Globus pallidus (tissue), 1 donor: ENCODE results near the gene CHI3L1.
"Not testable (repeated sequence)": the region's sequence is repeated elsewhere in the genome, so short reads cannot be mapped to it uniquely, and the experiment has no call there.

Source experiments
- DNase-seq: peaks from one replicate; pipeline ENCODE4 v3.0.0-alpha.2; 2015; ENCODE audit warnings: low spot score

CHI3L1 gene

GRCh38 chr1:203186446-203187303, at the start of gene CHI3L1:
TSS of gene CHI3L1 (minus strand) at chr1:203186704. CDS start at chr1:203186623, 81 bp downstream.
- DNase-seq: peak; percentile 66

GRCh38 chr1:203234901-203235300, 48.4 kb upstream of the CHI3L1 start:
- DNase-seq: not testable (repeated sequence)

DNA sequence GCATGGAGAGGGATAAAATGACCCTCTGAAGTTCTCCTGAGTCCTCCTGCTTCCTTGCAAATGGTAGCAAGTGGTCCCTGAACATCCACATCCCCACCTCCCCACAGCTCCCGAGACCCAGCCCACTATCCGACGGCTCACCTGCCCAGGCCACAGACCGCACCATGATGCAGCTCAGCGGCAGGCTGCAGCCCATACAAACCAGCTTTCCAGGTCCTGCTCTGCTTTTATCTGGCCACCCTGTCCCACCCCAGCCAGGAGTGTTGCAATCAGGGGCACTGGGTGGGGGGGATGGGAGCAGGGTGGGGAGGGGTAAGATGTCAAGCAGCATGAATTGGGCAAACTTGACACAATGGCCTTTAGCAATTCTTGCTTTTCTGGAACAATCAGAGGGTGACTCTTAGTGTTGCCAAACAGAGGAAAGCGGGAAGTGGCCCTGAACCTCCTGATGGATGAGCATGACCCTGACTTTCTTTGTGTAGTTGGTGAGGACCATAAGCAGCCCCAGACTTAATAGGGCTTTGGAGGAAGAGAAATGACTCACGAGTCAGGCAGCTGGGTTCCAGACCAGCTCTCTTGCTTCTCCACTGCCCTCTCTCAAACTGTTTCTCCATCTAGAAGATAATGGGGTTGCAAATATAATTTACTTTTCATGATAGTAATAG, 43.1 kb upstream of the CHI3L1 start, which contains the start of gene CHIT1:
TSS of gene CHIT1 (minus strand) at position 203 of the 665 bp plus-strand sequence. CDS start at position 166, 37 bp downstream.
- no peak for DNase-seq

- DNase-seq: no peak
Observed at GRCh38 chr1:203228670-203229069, 42.2 kb upstream of the CHI3L1 start.

- no peak for DNase-seq
Observed at GRCh38 chr1:203227371-203228083, 41.0 kb upstream of the CHI3L1 start.

DNA sequence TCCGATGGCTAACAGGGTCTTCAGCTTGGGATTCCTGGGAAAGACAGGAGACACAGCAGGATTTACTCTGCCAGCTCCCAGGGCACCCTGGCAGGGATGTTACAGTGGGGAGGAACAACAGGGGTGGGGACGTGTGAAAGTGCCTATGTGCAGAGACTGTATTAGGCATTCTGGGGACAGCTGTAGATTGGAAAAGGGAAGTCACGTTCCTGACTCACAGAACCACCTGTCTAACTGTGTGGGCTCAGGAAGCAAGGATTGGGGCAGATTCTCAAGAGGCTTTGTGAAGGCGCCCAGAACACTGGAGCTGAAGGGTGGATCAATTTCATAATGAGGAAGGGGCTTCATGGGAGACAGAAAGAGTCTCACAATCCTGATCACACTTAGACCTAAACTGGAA, 38.6 kb upstream of the CHI3L1 start:
- DNase-seq: no peak

- no peak for DNase-seq
Observed at GRCh38 chr1:203223012-203223775, 36.7 kb upstream of the CHI3L1 start.

- no peak for DNase-seq
Observed at GRCh38 chr1:203219934-203220333, 33.4 kb upstream of the CHI3L1 start.

- no peak for DNase-seq
Observed at GRCh38 chr1:203219171-203219570, 32.7 kb upstream of the CHI3L1 start.

- no peak for DNase-seq
Observed at GRCh38 chr1:203217668-203218067, 31.2 kb upstream of the CHI3L1 start.

DNA sequence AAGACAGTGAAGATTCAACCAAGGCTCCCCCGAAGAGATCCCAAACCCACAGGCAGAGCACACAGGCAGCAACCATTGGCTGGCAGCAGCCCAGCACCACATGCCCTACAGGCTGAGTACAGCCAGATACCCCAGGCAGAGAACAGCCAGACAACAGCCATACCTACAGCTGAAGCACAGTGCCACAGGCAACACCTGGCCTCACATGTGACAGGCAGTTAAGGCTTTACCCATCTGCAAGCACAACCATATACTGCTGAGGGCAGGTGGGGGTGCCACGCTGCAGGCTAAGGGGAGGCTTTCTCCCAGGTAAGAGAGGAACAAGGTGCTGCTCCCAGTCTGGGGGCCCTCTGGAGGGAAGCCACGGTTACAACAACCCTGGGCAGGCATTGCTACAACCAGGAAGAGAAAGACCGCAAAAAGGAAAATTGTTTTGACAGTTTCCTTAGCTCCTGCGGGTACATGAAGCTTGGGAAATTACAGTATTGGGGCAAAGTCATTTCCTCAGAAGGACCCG, 30.7 kb upstream of the CHI3L1 start:
- no peak for DNase-seq

DNA sequence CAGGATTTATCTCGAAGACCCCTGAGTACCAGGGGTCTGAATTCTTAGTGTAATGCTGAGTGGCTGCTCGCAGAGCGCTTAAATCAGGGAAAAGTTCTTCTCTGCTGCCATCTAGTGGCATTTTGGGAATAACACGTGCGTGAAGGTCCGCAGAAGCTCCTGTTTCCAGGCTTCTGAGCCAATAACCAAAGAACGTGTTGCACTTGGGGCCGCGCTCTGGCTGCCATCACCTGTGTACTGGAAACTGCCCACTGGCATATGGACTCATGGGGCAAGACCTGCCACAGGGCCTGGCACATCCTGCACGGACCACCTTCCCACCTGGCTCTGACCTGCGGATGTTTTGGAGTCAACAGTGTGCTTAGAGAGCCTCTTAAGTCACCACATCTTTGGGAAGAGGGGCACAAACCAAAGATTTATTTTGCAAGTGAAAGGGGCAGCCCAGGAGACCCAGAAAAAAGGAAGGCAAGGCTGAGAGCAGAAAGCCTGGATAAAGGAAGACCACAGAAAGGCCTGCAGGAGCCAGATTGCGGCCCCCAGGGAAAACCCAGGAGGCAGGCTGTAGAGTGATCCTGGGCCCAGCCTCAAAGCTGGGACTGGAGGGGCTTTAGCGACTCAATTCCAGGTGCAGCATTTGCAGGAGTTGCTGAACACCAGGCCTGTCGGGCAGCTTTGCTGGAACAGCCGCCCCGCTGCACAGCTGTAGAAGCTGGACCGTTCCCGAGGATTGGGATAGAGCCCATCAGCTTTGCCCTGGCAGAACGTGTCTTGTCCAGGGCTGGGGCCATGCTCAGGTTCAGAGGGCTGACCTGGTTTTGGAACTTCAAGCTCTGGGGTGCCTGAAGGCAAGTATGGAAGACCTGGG, 30.0 kb upstream of the CHI3L1 start:
- peak; percentile 65 for DNase-seq

GRCh38 chr1:203215573-203215972, 29.1 kb upstream of the CHI3L1 start:
- DNase-seq: no peak

DNA sequence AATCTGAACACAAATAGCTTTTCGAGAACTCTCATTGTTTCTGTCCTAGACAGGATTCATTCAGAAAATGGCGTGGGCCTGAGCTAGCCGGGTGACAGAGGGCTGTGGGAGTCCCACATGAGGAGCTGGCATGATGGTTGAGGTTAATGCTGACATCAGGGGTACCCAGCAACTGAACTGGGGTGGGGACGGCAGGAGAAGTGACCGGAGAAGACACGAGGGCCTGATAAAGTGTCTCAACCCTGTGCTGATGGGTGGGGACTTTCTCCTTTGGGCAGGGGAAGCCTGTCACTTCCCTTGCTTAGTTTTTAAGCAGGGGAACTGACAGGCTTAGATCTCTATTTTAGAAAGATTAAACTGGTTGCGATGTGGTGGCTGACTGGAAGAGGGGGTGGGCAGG, 28.4 kb upstream of the CHI3L1 start:
- DNase-seq: no peak

DNA sequence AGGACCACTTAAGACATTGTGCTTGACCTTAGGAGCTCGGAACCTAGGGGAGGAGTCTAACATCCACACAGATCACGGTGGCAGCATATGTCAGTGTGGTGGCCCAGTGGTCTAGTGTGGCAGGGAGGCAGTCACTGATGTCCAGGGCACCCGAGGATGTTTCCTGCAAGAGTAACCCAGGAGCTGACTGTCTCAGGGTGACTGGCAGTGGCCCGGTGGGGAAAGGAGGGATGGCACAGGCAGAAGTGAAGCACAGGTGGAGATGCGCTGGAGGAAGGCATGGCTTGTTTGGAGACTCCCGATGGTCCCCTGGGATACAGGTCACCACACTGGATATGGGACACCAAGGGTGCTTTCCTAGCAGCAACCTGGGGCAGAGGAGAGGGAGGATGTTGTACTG, 26.6 kb upstream of the CHI3L1 start:
- DNase-seq: no peak

- DNase-seq: no peak
Observed at GRCh38 chr1:203211812-203212211, 25.3 kb upstream of the CHI3L1 start.

GRCh38 chr1:203210988-203211387, 24.5 kb upstream of the CHI3L1 start:
- no peak for DNase-seq

GRCh38 chr1:203210350-203210749, 23.8 kb upstream of the CHI3L1 start:
- DNase-seq: no peak

GRCh38 chr1:203208181-203208580, 21.7 kb upstream of the CHI3L1 start:
- no peak for DNase-seq

GRCh38 chr1:203207751-203208150, 21.2 kb upstream of the CHI3L1 start:
- DNase-seq: no peak
